Mesenteric fat pad (tissue), 1 donor: ENCODE results near the gene MSTO1. TPM values are rescaled to one million over a fixed set of nuclear protein-coding genes. Genes with fewer than 3 reads are reported as not detected.
A peak's percentile ranks its signal among the peaks of the same experiment; 100 is the strongest.
"Not testable (repeated sequence)": the region's sequence is repeated elsewhere in the genome, so short reads cannot be mapped to it uniquely, and the experiment has no call there.

Experiments
- DNase-seq: peaks from one replicate; pipeline ENCODE4 v3.0.0-alpha.2; 2020; ENCODE audit warnings: low spot score
- long read RNA-seq: library from polyadenylated mRNA; unstranded; transcript quantifications from one replicate; pipeline ENCODE4 v2.0.0, GENCODE V29; 2020
- total RNA-seq: library from RNA; stranded (reverse); fragmentation: NEBNext Ultra II Directional; extraction: Animal tissue kit (Norgen Biotek cat#: 25700); gene quantifications from one replicate; pipeline ENCODE4 v1.2.1, GENCODE V29; 2021
- donor health status: DM: yes; HTN: yes; CAD: no.

MSTO1 gene
- 44.7 TPM for total RNA-seq
- long read RNA-seq, transcript MSTO1-201 (14 exons, 2,431 nt) = major isoform, 34 of 99 reads
- long read RNA-seq, partial matches to known transcripts = 17 of 99 reads
- long read RNA-seq, other reads (novel, unspliced or antisense) = 45 of 99 reads

DNA sequence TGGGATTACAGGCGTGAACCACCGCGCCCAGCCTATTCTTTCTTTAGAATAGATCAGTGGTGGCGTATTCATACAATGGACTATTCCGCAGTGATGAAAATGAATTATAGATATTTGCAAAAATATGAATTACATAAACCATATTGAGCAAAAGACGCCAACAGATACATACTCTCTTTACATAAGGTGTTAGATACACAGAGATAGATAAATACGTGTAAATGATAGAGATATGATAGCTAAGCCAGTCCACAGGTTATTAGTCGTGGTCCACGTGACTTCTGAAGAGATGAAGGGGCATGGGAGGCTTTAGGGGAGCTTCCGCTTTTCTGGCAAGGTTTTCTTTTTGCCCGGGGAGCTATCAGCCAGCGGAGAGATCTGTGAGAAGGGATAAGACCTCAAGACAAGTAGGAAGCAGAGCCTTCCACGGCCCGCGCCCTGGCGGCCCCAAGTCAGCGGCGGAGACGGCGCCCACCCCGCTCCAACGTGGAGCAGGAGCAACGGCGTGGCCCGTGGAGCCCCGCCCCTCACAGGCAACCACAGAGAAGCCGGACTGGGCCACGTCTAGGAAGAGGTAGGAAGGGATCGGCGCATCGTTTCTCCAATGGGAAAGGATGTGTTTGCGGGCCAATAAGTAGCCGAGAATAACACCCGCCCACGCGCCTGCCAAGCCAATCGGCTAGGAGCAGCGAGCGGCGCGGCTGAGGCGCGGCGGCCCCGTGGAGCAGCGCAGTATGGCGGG lies at the start of gene MSTO1:
Gene MSTO1, plus strand, starts transcription at position 704 of the 742 bp plus-strand sequence. Its CDS starts 31 bp downstream, at position 735.
- DNase-seq = peak; percentile 96

- peak; percentile 91 for DNase-seq
Observed at GRCh38 chr1:155561779-155562580, 48.0 kb upstream of the MSTO1 start.

DNA sequence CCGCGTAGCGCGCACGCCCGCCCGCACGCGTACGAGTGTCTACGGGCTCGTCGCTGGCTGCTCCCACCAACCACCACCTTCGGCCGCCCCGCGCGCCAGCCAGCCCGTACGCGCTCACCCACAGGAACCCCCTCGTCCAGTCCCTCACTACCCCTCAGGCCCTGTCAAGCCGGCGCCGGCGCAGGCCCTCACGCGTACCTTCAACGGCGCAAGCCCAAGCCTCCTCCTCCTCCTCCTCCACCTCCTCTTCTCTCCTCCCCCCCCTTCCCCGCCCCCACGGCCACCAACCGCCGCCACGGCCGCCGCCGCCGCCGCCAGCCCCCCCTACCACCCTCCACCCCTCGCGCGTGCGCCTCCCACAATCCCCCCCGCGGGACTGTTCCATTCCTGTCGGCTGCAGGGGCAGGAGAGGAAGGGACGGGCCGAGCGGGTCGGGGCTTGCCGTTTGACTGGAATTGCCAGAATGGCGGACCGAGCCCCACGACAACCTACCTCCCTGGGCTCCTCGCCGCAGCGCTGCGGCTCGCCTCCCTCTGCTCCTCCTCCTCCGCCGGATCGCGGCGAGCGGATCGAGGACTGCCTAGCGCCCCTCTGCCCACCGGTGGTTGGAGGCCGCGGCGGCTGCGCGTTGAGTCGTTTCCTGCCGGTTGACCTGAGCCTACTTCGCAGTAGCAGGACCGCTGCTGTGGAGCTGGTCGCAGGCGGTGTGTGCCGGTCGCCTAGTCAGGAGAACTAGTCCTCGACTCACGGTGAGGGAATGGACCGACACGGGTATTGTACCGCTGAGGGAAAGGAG lies 47.2 kb upstream of the MSTO1 start, which contains the start of gene ASH1L:
Gene ASH1L, minus strand, starts transcription at position 223 of the 796 bp plus-strand sequence. CDS start 41,284 bp downstream, outside the sequence.
- DNase-seq = peak; percentile 97

- DNase-seq = not testable (repeated sequence)
Observed at GRCh38 chr1:155563377-155564022, 46.5 kb upstream of the MSTO1 start.

GRCh38 chr1:155569988-155570592 lies 39.9 kb upstream of the MSTO1 start:
- DNase-seq = no peak

DNA sequence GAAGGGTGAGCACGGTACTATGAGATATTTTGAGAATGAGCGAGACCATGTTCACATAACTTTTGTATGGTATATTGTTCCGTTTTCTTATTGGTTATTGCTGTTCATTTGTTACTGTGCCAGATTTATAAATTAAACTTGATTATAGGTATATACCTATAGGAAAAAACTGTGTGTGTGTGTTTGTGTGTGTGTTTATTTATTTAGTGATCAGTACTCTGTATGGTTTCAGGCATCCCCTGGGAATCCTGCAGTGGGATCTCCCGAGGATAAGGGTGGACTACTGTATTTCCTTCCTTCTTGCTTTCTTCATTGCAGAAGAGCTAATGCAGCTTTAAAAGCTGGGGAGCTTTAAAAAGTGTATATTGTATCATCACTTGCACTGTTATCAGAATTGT lies 39.4 kb upstream of the MSTO1 start:
- no peak for DNase-seq

GRCh38 chr1:155574077-155574476 lies 35.9 kb upstream of the MSTO1 start:
- DNase-seq = no peak

- DNase-seq = not testable (repeated sequence)
Observed at GRCh38 chr1:155575608-155576007, 34.4 kb upstream of the MSTO1 start.

- DNase-seq = peak; percentile 53
Observed at GRCh38 chr1:155583846-155584245, 26.2 kb upstream of the MSTO1 start.

DNA sequence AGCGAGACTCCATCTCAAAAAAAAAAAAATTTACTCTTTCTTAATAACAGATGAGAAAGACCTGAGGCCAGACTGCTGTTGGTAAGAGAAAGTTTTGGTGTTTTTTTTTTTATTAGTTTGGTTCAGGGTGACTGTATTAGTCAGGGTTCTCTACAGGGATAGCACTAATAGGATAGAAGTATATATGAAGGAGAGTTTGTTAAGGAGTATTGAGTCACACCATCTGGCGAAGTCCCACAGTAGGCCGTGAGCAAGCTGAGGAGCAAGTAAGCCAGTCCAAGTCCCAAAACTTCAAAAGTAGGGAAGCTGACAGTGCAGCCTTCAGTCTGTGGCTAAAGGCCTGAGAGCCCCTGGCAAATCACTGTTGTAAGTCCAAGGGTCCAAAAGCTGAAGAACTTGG lies 20.7 kb upstream of the MSTO1 start:
- DNase-seq = not testable (repeated sequence)

DNA sequence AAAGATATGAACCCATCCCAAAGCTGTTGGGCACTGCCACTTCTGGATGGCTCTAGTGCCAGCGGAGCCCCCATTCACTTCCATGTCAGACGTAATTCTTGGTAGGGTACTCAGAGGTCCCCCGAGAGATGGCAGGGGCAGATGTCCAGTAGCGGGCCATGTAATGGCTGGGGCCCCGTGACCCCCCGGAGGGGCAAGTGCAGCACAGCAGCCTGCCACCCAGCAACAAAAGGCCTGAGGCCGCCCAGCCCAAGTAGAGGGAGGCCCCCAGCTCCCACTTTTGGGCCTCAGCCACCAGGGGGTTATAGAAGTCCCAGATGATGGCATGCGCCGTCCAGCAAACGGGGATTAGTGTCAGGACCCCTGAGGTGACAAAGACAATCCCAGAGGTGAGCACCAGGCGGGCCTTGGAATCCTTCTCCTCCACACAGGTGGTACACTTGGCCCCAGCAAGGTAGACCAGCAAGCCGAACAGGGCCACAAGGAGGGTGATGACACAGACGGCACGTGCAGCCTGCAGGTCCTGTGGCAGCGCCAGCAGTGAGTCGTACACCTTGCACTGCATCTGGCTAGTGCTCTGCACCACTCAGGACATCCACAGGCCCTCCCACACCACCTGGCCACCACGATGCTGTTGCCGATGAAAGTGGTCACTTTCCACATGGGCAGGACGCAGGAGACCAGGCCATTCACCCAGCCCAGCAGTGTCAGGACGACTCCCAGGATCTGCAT lies 19.3 kb upstream of the MSTO1 start:
- DNase-seq = not testable (repeated sequence)

- DNase-seq = no peak
Observed at GRCh38 chr1:155591770-155592169, 18.2 kb upstream of the MSTO1 start.

- not testable (repeated sequence) for DNase-seq
Observed at GRCh38 chr1:155595877-155596474, 14.0 kb upstream of the MSTO1 start.

DNA sequence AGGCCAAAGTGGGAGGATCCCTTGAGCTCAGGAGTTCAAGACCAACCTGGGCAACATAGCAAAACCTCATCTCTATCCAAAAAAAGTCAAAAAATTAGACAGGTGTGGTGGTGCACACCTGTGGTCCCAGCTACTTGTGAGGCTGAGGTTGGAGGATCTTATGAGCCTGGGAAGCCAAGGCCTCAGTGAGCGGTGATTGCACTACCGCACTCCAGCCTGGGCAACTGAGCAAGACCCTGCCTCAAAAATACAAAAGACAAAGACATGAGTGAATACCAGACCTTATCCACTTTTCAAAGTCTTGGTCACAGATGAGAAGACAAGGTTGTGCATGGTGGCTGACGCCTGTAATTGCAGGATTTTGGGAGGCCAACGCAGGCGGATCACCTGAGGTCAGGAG lies 13.2 kb upstream of the MSTO1 start:
- DNase-seq = no peak

GRCh38 chr1:155598842-155599331 lies 11.1 kb upstream of the MSTO1 start:
- no peak for DNase-seq

GRCh38 chr1:155599828-155600572 lies 10.0 kb upstream of the MSTO1 start:
- not testable (repeated sequence) for DNase-seq

GRCh38 chr1:155607708-155608107 lies 2.3 kb upstream of the MSTO1 start:
- DNase-seq = peak; percentile 55

DNA sequence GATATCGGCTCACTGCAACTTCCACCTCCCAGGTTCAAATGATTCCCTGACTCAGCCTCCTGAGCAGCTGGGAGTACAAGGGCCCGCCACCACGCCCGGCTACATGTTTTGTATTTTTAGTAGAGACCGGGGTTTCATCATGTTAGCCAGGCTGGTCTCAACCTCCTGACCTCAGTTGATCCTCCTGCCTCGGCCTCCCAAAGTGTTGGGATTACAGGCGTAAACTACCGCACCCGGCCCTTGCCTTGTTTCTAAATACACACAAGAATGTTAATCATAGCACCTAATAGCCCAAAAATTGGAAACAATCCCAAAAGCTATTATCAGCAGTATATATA lies 1.2 kb upstream of the MSTO1 start:
- DNase-seq = no peak
